ENCODE data around the gene CFAP299.

DNA sequence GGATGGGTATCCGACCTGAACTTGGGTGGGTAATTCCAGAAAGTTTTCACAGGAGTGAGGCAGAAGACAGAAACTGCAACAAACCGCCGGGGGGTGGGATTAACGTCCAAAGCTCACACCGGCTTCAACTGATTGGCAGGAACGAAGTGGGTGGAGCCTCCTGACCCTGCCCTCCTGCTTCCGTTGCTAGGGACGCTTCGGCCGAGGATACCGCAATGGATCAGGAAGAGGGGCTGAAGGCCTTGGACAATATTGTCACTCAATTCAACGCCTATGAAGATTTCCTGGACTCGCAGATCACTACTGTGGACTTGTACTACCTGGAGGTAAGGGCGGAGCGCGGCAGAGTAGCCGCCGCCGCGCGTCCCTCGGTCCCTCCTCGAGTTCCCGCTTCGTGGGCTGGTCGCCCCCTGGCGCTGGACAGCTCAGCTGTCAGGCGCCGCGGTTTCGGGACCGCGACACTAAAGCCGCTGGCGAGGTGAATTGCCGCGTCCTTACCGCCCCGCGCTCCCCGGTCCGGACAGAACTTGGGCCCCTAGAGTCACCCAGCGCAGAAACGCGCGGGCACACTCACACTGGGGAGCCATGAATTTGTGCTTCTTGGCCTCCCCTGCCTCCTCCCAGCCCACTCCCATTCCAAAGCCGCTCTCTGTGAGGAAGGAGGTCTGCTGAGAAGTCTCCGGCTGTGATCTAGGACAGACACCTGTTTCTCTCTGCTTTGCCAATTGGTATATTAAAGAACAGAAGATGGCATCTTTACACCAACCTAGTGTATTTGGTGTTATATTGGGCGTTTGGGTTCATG is at the start of gene CFAP299:
- TF ChIP-seq EP300 (IDR thresholded peaks at IDR 0.05) (no peak), POLR2AphosphoS5 (IDR thresholded peaks at IDR 0.05) (no peak), POLR2A (IDR thresholded peaks at IDR 0.05) (no peak)
